ENCODE data around the gene HPD. TPM values are rescaled to one million over a fixed set of nuclear protein-coding genes. Genes with fewer than 3 reads are reported as not detected.
"Not testable (repeated sequence)": the region's sequence is repeated elsewhere in the genome, so short reads cannot be mapped to it uniquely, and the experiment has no call there.

The HPD gene
- 12.7 and 13.4 TPM in 2 replicates for total RNA-seq (2014; rRNA removed; shearing (Covaris generic); ENCODE audit: low replicate concordance)

DNA sequence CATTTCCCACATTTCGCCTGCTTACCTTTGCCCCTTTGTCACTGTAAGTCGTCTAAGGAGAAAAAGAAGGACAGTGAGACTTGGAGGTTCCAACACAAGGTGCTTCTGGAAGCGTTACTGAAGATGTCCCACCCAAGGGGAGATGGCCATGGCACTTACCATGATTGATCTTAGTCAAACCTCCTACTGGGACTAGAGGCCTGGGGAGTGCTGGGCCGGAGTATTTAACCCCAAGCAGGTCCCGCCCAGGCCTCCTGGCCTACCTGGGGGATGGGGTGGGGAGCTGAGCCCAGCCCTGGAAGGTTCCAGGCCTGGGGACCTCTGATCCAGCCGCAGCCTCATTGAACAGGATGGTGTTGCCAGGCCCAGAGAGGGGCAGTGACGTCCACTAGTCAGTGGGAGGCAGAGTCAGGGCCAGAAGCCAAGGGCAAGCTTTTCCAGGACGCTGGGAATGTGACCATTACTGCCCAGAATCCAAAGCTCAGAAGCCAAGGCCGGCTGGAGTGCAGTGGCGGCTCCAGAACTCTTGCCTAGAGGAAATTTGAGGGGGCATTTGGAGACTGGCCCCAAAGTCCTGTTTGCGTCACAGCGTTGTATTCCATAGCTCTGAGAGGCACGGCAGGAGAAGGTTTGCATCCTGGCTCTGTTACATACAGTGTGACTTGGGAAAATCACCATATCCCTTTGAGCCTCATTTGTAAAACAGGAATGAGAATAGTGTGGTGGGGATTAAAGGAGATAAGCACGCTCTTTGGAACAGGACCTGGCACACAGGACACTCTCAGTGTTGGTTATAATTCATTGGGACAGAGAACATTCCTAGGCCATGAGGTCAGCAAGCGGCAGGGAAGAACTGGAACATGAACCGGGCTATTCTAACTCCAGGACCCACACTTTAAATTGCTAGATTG is at the start of gene HPD:
TSS of gene HPD (minus strand) at position 198 of the 911 bp plus-strand sequence. CDS start at position 162, 36 bp downstream.
- peak; percentile 47 for DNase-seq (ENCODE audit: low read depth)
- in situ Hi-C loops (cut with HindIII; ENCODE audit: low pct_unique_long_range_greater_than_20kb, low sequenced_read_pairs) = no loop called here

DNA sequence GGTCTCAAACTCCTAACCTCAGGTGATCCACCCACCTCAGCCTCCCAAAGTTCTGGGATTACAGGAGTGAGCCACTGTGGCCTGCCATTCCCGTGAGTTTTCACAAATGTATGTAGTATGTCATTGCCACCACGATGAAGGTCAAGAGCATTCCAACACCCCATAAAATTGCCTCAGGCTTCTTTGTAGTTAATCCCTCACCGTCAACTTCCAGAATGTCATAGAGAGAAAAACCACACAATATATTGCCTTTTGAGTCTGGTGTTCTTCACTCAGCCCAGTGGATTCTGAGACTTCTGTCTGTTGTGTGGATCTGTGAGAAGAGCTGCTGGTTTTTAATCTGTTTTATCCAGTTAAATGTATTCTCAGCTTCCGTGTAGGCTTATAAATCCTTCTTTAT is 47.1 kb upstream of the HPD start:
- DNase-seq (ENCODE audit: low read depth) = no peak

DNA sequence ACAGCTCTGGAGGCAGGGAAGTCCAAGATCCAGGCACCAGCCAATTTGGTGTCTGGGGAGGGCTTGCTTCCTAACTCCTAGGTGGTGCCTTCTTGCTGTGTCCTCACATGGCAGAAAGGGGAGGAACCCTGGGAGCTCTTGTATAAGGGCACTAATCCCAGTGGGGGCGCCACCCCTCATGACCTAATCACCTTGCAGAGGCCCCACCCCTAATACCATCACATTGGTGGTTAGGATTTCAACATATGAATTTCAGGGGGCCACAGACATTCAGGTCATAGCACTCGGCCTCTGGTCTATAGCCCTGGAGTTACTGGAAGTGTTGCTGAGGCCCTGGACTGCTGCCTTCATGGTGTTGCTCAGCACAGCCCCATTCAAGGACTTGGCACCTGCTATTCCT is 44.5 kb upstream of the HPD start:
- no peak for DNase-seq (ENCODE audit: low read depth)
- in situ Hi-C loops (cut with HindIII; ENCODE audit: low pct_unique_long_range_greater_than_20kb, low sequenced_read_pairs) = no loop called here

More for the DNA sequence above, 47.1 kb upstream of the HPD start:
- in situ Hi-C loops (cut with HindIII; ENCODE audit: low pct_unique_long_range_greater_than_20kb, low sequenced_read_pairs) = no loop called here

DNA sequence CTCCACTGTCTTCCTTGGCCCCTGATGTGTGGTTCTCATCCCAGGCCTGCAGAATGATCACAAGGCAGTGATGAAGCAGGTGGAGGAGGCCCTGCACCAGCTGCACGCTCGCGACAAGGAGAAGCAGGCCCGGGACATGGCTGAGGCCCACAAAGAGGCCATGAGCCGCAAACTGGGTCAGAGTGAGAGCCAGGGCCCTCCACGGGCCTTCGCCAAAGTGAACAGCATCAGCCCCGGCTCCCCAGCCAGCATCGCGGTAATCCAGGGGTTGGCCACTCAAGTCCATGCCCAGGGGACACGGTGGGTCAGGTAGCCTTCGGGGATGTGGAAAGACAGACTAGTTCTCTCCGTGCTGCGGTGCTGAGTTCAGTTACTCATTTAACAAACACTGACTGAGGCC is 40.9 kb upstream of the HPD start:
- in situ Hi-C loops (cut with HindIII; ENCODE audit: low pct_unique_long_range_greater_than_20kb, low sequenced_read_pairs) = no loop called here
- no peak for DNase-seq (ENCODE audit: low read depth)

DNA sequence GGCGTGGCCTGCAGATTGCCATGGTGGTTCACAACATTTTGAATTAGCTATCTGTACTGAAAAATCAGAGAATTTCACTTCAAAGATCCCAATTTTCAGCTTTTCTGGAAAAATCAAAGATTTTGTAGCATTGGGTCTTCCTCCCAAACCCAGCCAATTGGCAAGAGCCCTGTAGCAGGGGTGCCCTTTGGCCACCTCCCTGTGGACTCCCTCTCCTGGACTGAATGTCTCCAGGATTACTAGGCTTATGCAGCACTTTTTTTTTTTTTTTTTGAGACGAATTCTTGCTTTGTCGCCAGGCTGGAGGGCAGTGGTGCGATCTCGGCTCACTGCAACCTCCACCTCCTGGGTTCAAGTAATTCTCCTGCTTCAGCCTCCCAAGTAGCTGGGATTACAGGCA is 39.6 kb upstream of the HPD start:
- in situ Hi-C loops (cut with HindIII; ENCODE audit: low pct_unique_long_range_greater_than_20kb, low sequenced_read_pairs) = no loop called here
- DNase-seq (ENCODE audit: low read depth) = no peak

DNA sequence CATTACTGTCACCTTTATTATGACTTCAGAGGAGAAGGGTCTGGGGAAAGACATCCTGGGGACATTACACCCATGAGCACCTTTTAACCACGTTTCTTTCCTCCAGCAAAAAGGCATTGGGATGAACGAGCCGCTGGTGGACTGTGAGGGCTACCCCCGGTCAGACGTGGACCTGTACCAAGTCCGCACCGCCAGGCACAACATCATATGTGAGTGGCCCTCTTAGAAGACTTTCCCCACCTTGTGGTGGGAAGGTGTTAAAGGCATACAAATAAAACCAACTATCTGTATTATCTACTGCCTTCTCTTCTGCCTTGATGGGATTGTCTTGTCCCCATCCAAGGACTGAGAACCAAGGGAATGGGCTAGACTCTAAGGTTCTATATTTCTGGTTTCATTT is 36.0 kb upstream of the HPD start:
- DNase-seq (ENCODE audit: low read depth) = peak; percentile 47
- in situ Hi-C loops (cut with HindIII; ENCODE audit: low pct_unique_long_range_greater_than_20kb, low sequenced_read_pairs) = no loop called here

DNA sequence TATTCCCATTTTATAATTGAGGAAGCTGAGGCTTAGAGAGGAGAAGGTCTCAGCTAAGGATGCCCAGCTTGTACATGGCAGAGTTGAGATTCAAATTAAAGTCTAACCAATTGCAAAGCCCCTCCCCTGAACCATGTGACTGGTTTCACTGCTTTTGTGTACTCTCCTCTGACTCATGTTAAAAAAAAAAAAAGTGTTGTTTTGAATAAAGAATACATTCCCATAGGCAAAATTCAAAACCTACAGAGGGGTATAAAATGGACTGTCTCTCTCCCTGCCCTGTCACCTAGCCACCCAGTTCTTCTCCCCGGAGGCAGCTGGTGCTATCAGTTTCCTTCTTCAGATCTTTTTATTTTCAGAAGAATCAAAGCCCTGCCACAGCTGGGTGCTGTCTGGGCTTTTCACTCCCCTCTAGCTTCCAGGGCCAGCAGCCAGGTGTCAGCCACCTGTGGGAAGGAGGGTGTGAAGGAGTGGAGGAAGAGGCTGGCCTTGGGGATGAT is 35.4 kb upstream of the HPD start:
- in situ Hi-C loops (cut with HindIII; ENCODE audit: low pct_unique_long_range_greater_than_20kb, low sequenced_read_pairs) = no loop called here
- peak; percentile 79 for DNase-seq (ENCODE audit: low read depth)

DNA sequence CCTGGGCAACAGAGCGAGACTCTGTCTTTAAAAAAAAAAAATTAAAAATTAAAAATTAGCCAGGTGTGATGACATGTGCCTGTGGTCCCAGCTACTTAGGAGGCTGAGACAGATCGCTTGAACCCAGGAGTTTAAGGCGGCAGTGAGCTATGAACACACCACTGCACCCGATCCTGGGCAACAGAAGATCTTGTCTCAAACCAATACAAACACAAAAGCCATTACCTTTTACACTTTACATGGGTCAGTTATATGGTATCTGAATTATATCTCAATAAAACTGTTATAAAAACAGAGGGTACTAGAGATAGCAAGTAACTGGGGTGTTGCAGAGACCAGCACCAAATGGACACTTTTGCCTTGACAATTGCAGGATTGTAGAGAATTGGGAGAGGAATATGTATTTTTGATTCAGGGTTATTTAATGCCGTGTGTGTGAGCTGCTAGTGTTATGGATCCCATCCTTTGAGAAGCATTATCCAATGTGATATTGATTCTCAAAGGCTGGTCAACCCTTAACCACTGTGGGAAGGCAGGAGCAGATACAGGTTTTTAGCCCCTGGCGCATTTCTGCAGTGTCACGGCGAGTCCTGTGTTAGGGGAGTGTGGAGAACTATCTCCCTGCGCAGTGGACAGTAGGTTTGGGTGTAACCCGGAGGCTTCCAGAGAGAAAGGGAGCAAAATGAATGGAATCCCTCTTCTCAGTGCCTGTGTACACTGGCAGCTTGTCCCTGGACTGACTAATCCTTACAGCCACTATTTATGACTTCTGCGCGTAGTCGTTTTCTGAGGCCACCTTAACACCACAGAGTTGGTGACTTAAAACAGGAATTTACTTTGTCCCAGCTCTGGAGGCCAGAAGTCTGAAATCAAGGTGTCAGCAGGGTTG is 34.3 kb upstream of the HPD start:
- peak; percentile 17 for DNase-seq (ENCODE audit: low read depth)
- in situ Hi-C loops (cut with HindIII; ENCODE audit: low pct_unique_long_range_greater_than_20kb, low sequenced_read_pairs) = no loop called here

DNA sequence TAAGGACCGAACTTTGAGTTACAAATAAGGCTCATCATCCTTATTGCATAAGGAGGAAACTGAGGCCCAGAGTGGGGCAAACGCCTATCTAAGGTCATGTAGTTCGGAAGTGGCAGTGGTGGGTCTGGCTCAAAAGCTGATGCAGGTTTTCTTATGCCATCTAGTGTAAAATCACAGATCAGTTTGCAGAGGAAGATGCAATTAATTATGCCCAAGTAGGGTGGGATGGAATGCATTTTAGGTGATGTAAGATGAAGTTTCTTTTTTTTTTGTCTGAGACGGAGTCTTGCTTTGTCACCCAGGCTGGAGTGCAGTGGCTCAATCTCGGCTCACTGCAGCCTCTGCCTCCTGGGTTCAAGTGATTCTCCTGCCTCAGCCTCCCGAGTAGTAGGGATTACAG is 31.0 kb upstream of the HPD start:
- in situ Hi-C loops (cut with HindIII; ENCODE audit: low pct_unique_long_range_greater_than_20kb, low sequenced_read_pairs) = not testable (repeated sequence)
- peak; percentile 19 for DNase-seq (ENCODE audit: low read depth)

DNA sequence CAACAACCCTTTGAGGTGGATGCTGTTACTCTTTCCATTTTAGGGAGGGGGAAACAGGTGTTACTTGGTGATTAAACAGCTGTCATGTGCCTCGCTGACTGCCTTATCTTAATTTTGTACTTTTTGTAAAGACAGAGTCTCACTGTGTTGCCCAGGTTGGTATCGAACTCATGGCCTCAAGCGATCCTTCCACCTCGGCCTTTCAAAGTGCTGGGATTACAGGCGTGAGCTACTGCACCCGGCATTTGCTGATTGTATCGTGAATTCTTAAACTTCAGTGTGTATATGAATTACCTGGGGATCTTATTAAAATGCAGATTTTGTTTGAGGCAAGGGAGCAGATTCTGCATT is 30.6 kb upstream of the HPD start:
- in situ Hi-C loops (cut with HindIII; ENCODE audit: low pct_unique_long_range_greater_than_20kb, low sequenced_read_pairs) = no loop called here
- DNase-seq (ENCODE audit: low read depth) = no peak

DNA sequence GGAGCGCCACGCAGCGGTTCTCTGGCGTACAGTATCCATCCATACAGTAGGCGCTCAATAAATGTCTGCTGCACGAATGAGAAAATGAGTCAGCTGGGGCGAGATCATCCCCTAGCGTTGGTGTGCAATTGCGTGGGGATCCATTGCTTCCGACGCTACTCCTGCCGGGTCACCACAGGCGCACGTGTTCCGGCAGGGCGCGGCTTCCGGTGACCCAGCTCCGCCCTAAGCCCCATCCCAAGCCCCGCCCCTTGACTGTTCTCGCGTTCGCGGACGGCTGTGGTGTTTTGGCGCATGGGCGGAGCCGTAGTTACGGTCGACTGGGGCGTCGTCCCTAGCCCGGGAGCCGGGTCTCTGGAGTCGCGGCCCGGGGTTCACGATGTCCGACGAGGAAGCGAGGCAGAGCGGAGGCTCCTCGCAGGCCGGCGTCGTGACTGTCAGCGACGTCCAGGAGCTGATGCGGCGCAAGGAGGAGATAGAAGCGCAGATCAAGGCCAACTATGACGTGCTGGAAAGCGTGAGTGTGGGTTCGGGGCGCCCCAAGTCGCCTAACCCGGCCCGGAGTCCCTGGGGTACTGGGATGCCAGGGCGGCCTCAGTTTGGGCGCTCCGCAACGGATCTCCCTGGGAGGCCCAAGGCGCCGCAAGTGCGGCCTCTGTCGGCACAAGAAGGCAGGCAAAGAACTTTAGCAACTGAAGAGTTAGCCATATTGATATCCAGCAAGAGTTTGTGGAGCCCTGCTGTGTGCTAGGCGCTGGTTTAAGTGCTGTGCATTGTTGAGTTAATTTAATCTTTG is 30.0 kb upstream of the HPD start, which contains the start of gene PSMD9:
TSS of gene PSMD9 (plus strand) at position 313 of the 796 bp plus-strand sequence. CDS start at position 380, 67 bp downstream.
- DNase-seq (ENCODE audit: low read depth) = peak; percentile 96
- in situ Hi-C loops (cut with HindIII; ENCODE audit: low pct_unique_long_range_greater_than_20kb, low sequenced_read_pairs) = no loop called here

DNA sequence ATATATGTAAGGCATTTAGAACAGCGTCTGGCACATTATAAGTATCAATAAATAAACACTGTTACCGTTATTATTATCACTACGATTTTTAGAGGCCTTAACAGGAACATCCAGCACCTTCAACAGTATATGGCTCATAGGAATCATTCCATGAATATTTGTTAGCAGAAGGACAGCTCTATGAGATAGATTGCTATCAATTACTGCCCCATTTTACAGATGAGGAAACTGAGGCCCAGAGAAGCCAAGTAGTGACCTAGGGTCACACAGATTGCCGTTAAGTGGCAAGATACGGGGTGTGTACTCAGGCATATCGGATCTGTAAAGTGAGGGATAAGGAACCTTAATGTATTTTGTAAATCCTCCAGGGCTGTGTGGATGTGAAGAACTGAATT is 29.4 kb upstream of the HPD start:
- in situ Hi-C loops (cut with HindIII; ENCODE audit: low pct_unique_long_range_greater_than_20kb, low sequenced_read_pairs) = no loop called here
- no peak for DNase-seq (ENCODE audit: low read depth)

DNA sequence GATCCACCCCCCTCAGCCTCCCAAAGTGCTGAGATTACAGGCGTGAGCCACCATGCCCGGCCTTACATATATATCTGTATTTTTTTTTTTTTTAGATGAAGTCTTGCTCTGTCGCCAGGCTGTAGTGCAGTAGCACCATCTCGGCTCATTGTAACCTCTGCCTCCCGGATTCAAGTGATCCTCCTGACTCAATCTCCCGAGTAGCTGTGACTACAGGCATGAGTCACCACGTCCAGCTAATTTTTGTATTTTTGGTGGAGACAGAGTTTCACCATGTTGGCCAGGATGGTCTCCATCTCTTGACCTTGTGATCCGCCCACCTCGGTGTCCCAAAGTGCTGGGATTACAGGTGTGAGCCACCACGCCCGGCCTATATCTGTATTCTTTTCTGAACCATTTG is 26.5 kb upstream of the HPD start:
- in situ Hi-C loops (cut with HindIII; ENCODE audit: low pct_unique_long_range_greater_than_20kb, low sequenced_read_pairs); DNase-seq (ENCODE audit: low read depth): not testable (repeated sequence)

DNA sequence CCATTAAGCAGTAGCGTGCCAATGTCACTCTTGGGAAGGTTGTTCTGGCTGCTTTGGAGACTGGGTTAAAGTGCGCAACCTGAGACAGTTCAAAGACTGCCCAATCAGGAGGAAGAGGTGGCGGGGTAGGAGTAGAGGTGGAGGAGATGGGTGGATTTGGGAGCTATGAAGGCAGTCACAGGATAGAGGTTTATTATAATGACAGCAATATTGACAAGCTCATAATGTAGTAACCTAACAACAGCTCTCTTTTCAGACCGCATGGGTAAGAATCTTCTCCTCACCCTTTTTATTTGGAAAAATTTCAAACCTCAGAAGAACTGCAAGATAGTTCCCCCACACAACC is 24.6 kb upstream of the HPD start:
- in situ Hi-C loops (cut with HindIII; ENCODE audit: low pct_unique_long_range_greater_than_20kb, low sequenced_read_pairs) = no loop called here
- peak; percentile 49 for DNase-seq (ENCODE audit: low read depth)

DNA sequence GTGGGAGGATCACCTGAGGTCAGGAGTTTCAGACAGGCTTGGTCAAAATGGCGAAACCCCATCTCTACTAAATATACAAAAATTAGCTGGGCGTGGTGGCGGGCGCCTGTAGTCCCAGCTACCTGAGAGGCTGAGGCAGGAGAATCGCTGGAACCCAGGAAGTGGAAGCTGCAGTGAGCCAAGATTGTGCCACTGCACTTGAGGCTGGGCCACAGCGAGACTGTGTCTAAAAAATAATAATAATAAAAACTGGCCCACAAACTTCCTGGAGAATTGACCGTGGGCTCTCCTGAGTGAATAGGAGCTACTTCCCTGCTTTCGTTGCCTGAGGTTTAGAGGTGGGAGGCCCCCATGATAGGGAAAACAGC is 17.4 kb upstream of the HPD start:
- DNase-seq (ENCODE audit: low read depth); in situ Hi-C loops (cut with HindIII; ENCODE audit: low pct_unique_long_range_greater_than_20kb, low sequenced_read_pairs): not testable (repeated sequence)

DNA sequence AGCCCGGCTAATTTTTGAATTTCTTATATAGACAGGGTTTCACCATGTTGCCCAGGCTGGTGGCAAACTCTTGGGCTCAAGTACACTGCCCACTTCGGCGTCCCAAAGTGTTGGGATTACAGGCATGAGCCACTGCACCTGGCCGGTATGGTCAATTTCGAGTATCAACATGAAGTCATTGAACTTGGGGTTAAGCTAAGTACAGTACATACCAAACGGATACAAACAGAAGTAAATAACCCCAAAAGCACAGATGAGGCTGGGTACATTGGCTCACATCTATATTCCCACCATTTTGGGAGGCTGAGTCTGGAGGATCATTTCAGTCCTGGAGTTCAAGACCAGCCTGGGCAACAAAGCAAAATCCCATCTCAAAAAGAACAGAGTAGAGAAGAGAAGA is 16.9 kb upstream of the HPD start:
- in situ Hi-C loops (cut with HindIII; ENCODE audit: low pct_unique_long_range_greater_than_20kb, low sequenced_read_pairs) = no loop called here
- DNase-seq (ENCODE audit: low read depth) = no peak

DNA sequence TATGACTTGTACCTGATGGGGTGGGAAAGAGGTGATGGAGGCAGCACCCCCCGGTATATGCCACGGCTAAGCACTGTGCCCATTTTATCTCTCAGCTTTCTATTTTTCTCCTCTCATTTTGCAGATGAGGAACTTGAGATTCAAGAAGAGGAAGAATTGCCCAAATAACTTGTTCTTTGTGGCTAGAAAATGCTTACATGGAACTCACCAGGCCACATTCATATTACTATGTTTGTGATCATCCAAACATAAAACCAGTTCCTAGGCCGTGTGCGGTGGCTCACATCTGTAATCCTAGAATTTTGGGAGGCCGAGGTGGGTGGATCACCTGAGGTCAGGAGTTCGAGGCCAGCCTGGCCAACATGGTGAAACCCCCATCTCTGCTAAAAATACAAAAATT is 15.4 kb upstream of the HPD start:
- no peak for DNase-seq (ENCODE audit: low read depth)
- in situ Hi-C loops (cut with HindIII; ENCODE audit: low pct_unique_long_range_greater_than_20kb, low sequenced_read_pairs) = no loop called here

DNA sequence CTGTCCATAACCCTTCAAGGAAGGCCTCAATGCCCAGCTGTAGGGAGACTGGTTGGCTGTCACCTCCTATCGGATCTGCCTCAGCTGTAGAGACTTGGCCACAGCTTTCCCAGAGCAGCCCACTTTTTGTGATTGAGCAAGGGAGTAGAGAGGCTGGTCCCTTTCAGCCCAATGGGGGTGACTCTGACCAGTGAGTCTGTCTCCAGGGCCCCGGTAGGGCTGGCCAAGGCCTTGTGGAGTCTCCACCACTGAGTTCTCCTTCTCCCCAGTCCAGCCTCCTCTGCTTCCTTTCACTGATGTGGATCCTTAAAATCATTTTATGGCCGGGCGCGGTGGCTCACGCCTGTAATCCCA is 14.5 kb upstream of the HPD start:
- in situ Hi-C loops (cut with HindIII; ENCODE audit: low pct_unique_long_range_greater_than_20kb, low sequenced_read_pairs) = no loop called here
- no peak for DNase-seq (ENCODE audit: low read depth)
